ENCODE measurements around the gene C1QB. TPM values are rescaled to one million over a fixed set of nuclear protein-coding genes. Genes with fewer than 3 reads are reported as not detected.

Gene C1QB
- total RNA-seq, 1 donor from 2014 or later: 287 TPM

- DNase-seq (ENCODE audit: extremely low spot score in 2 of 2): no peak
- TF ChIP-seq CTCF (IDR thresholded peaks at IDR 0.05): no peak
- no peak for TF ChIP-seq POLR2A (IDR thresholded peaks at IDR 0.05)
- TF ChIP-seq POLR2AphosphoS5 (IDR thresholded peaks at IDR 0.05; ENCODE audit: insufficient read depth in 1 of 2, low read depth in 1 of 2): no peak
- Histone ChIP-seq H3K36me3 (no peaks in the 10 kb centered on the region), H3K4me3 (no peak overlapping the region), H3K27ac (no peak overlapping the region), H3K27me3 (no peaks in the 10 kb centered on the region), H3K4me1 (no peaks in the 10 kb centered on the region), H3K9me3 (no peaks in the 10 kb centered on the region)
- intact Hi-C loops (cut with DNase I): no loop called here
Observed at GRCh38 chr1:22616571-22616970, 36.5 kb upstream of the C1QB start.

- Histone ChIP-seq H3K4me3 (no peak overlapping the region), H3K36me3 (no peaks in the 10 kb centered on the region), H3K27ac (no peak overlapping the region), H3K27me3 (no peaks in the 10 kb centered on the region), H3K4me1 (no peaks in the 10 kb centered on the region), H3K9me3 (no peaks in the 10 kb centered on the region)
- TF ChIP-seq POLR2A (IDR thresholded peaks at IDR 0.05): no peak
- no peak for TF ChIP-seq CTCF (IDR thresholded peaks at IDR 0.05)
- TF ChIP-seq POLR2AphosphoS5 (IDR thresholded peaks at IDR 0.05; ENCODE audit: insufficient read depth in 1 of 2, low read depth in 1 of 2): no peak
- DNase-seq (ENCODE audit: extremely low spot score in 2 of 2): no peak
- intact Hi-C loops (cut with DNase I): no loop called here
Observed at GRCh38 chr1:22618056-22618455, 35.0 kb upstream of the C1QB start.

- no peaks in the 10 kb centered on the region for H3K9me3 ChIP-seq
- H3K4me3 ChIP-seq: no peak overlapping the region
- no peaks in the 10 kb centered on the region for H3K4me1 ChIP-seq
- H3K27ac ChIP-seq: no peak overlapping the region
- no peaks in the 10 kb centered on the region for H3K27me3 ChIP-seq
- intact Hi-C loops (cut with DNase I): no loop called here
- TF ChIP-seq CTCF (IDR thresholded peaks at IDR 0.05): no peak
- no peak for TF ChIP-seq POLR2A (IDR thresholded peaks at IDR 0.05)
- no peak for TF ChIP-seq POLR2AphosphoS5 (IDR thresholded peaks at IDR 0.05; ENCODE audit: insufficient read depth in 1 of 2, low read depth in 1 of 2)
- no peaks in the 10 kb centered on the region for H3K36me3 ChIP-seq
- no peak for DNase-seq (ENCODE audit: extremely low spot score in 2 of 2)
Observed at GRCh38 chr1:22619252-22619651, 33.8 kb upstream of the C1QB start.

GRCh38 chr1:22619798-22620197 is 33.2 kb upstream of the C1QB start:
- no peak for DNase-seq (ENCODE audit: extremely low spot score in 2 of 2)
- no peak overlapping the region for H3K27ac ChIP-seq
- no peaks in the 10 kb centered on the region for H3K27me3 ChIP-seq
- intact Hi-C loops (cut with DNase I): no loop called here
- no peaks in the 10 kb centered on the region for H3K36me3 ChIP-seq
- H3K4me3 ChIP-seq: no peak overlapping the region
- H3K9me3 ChIP-seq: no peaks in the 10 kb centered on the region
- H3K4me1 ChIP-seq: no peaks in the 10 kb centered on the region
- no peak for TF ChIP-seq POLR2A (IDR thresholded peaks at IDR 0.05)
- no peak for TF ChIP-seq CTCF (IDR thresholded peaks at IDR 0.05)
- TF ChIP-seq POLR2AphosphoS5 (IDR thresholded peaks at IDR 0.05; ENCODE audit: insufficient read depth in 1 of 2, low read depth in 1 of 2): no peak

- no peak for TF ChIP-seq CTCF (IDR thresholded peaks at IDR 0.05)
- no peak for TF ChIP-seq POLR2A (IDR thresholded peaks at IDR 0.05)
- no peak for TF ChIP-seq POLR2AphosphoS5 (IDR thresholded peaks at IDR 0.05; ENCODE audit: insufficient read depth in 1 of 2, low read depth in 1 of 2)
- Histone ChIP-seq H3K4me3 (no peak overlapping the region), H3K27me3 (no peaks in the 10 kb centered on the region), H3K36me3 (no peaks in the 10 kb centered on the region), H3K4me1 (no peaks in the 10 kb centered on the region), H3K9me3 (no peaks in the 10 kb centered on the region), H3K27ac (no peak overlapping the region)
- DNase-seq (ENCODE audit: extremely low spot score in 2 of 2): no peak
- intact Hi-C loops (cut with DNase I): no loop called here
Observed at GRCh38 chr1:22621761-22622160, 31.3 kb upstream of the C1QB start.

All from vagina (tissue), 2 donors.